NCI-H2107 (cell line): ENCODE results near the gene TRIB2.
A peak's percentile ranks its signal among the peaks of the same experiment; 100 is the strongest.

Experiments used
- DNase-seq: peaks from one replicate; lab custom pipeline; 2025; lab: John Stamatoyannopoulos, UW

Gene TRIB2

DNA sequence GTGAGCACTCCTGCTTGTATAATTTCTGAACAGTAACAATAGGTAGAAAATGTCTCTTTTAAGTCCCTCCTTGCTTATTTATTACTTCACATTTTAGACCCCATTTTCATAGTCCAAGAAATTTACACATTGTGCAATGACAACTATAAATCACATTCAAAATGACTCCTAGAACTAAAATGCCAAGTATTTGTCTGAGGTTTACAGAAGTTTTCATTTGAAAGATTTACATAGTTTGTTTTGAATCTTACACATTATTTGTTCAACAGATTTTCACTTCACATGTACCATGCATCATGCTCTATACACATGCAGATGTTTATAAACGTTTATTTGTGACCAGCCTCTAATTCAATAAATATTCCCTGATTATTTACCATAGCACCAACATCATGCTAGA is 15.7 kb upstream of the TRIB2 start:
- no peak for DNase-seq

- DNase-seq = no peak
Measured at GRCh38 chr2:12701786-12702167, 15.0 kb upstream of the TRIB2 start.

DNA sequence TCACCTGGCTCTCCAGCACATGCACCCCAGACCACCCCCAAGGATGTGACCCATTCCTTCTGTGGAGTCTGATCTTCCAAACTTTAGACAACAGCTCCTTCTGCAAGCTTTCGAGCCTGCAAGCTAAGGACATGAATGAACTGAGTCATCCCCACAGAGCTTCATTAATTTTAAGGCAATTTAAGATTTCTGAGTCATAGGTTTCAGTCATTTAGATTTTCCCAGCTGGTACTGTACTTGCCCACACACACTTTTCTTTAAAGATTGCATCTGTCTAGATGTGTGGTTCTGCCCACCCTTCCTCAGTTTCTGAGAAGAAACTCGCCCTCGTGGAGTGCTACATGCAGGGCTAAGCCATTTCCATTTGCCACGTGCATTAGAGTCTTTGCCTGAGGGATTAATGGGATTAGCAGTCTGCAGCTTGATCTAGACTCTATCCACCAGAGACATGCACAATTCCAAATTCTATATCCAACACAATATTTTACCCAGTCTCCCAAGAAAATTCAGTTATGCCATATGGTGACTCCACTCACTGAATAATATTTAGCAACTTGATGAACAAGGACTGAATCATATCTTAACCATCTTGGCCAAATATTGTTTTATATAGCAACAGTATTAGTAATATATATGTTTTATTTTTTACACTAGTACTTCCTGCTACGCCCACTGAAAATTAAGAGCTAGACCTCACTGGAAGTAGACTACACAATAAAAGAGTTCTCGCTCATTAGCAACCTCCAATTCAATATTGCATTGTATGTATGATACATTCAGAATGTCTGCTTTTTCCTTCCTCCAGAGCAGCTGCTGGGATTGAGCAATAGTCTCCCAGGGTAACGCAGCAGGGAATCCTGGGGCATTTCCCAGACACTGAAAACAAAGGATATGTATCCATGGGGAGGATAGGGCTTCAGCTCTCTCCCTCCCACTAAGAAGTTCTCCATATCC is 14.3 kb upstream of the TRIB2 start:
- peak; percentile 26 for DNase-seq

GRCh38 chr2:12704378-12704777 is 12.4 kb upstream of the TRIB2 start:
- DNase-seq = no peak

DNA sequence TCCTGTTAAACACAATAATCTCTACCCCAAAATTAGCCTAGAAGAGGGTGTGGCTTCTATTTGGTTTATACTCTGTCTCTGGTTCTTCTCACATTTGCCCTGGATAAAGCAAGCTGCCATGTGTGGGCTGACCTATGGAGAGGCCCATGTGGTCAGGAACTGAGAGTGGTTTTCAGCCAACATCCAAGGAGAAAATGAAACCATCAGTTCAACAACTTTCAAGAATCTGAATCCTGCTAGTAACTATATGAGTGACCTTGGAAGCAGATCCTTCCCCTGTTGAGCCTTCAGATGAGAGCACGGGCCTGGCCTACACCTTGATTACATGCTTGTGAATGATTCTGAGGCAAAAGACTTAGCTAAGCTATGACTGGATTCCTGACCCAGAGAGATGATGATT is 11.5 kb upstream of the TRIB2 start:
- no peak for DNase-seq

DNA sequence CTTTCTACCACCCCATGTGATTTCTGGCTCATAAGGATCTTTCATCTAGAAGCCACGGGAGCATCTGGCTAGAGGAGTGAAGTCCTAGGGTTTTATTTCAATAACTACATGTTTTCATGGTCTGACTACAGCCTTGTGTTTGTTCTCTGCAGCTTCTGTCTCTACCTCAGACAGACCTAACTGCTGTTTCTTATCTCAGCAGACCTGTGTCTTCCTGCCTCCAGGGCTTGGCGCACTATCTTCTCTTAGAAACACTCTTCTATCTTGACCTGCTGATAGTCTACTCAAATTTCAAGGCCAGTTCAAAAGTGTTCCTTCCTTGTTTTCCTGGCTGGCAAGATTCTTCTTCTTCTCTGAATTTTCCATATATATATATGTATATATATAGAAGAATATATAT is 11.0 kb upstream of the TRIB2 start:
- no peak for DNase-seq

DNA sequence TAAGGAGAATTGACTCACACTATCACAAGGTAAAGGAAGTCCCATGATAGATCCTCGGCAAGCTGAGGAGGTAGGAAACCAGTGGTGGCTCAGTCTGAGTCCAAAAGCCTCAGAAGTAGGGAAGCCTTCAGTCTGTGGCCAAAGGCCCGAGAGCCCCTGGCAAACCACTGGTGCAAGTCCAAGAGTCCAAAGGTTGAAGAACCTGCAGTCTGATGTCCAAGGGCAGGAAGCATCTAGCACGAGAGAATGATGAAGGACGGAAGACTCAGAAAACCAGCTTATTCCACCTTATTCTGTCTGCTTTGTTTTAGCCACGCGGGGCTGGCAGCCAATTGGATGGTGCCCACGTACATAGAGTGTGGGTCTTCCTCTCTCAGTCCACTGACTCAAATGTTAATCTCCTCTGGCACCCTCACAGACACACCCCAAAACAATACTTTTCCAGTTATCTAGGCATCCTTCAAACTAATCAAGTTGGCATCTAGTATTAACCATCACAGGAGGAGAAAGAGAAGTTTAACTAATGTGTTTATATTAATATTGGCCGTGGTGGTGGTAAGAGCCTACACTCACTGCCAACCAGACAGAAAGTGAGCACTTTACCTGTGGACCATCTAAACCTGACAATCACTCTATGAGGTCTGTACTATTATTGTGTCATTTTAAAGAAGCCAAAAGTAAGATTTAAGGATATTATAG is 8.1 kb upstream of the TRIB2 start:
- no peak for DNase-seq

DNA sequence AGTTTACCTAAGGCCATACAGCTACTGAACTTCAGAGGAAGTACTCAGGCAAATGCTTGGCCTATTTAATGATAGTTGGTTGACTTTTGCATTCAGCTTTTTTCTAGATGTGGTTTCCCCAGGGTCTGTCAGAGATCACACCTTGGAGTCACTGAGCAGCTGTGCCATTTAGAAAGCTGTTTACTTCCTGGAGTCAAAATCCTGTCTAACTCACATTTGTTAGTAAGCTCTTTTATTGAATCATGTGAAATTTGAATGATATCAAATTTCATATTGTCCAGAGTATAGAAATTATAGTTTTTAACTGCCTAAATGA is 7.6 kb upstream of the TRIB2 start:
- no peak for DNase-seq

DNA sequence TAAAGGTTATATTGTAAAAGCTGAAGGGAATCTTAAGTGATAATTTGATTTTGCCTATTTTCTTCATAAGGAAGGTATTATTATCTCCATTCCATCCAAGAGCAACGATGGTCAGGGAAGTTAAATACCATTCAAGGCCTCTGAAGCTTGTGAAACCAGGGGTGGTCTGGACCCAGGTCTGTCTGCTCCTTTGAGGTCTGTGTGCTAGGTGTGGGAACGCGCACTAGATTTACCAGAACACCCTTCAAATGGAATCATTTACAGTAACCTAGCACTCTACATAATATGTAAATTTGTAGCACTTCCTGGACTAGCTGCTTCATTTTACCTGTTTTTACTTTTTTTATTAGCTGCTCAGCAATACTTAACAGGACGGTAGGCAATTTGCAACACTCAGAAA is 6.4 kb upstream of the TRIB2 start:
- DNase-seq = no peak

- no peak for DNase-seq
Measured at GRCh38 chr2:12711339-12711738, 5.4 kb upstream of the TRIB2 start.

GRCh38 chr2:12712881-12713280 is 3.9 kb upstream of the TRIB2 start:
- DNase-seq = no peak

DNA sequence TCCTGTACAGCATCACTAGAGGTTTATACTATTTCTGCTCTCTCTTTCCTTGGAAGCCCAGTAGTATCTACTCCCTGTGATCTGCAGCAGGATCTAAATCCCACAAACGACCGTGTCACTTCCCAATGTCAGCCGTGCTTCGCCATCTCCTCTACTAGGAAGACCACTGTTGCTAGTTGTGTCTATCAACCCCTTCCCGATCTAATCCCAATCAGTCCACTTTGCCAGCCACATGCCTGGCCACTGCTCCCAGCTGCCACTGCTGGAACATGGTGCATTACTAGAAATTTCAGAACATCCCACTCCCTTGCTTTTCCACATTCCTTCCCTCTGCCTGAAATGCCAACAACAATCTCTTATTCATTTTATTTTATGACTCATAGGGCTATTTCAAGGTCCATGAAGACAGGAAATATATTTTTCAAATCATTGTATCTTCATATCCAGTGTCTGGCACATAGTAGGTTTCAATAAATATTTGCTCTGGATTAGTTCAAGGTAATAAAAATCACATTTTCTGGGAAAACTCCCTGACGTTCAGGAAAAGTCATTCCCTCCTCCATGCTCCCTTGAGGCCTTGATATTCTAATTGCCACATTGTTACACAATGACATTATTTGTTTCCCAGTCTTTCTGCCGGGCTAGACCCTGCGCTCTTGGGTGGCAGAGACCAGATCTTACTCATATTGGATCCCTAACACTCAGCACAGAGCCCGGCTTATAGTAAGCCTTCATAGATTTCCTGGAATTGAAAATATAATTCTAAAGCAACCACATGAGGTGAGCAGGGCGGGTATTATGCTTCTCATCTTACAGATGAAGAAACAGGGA is 2.1 kb upstream of the TRIB2 start:
- DNase-seq = no peak

GRCh38 chr2:12715258-12716031 is 1.3 kb upstream of the TRIB2 start:
- no peak for DNase-seq

DNA sequence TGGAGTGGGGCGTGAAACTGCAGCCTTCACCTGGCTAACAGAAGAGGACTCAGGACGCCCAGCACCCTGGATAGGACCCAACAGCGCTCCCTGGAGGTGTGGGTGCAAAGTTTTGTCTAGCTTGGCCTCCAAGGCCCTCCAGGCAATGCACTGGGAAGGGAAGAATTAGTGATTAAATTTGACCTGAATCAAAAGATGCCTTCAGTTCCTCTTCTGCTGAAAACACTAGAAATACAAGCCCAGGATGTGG is 779 bp upstream of the TRIB2 start:
- peak; percentile 35 for DNase-seq

GRCh38 chr2:12717191-12718014 is 667 bp downstream of the TRIB2 start:
- no peak for DNase-seq

- no peak for DNase-seq
Measured at GRCh38 chr2:12718015-12718671, 1.4 kb downstream of the TRIB2 start.

GRCh38 chr2:12718711-12719399 is 2.1 kb downstream of the TRIB2 start:
- no peak for DNase-seq

DNA sequence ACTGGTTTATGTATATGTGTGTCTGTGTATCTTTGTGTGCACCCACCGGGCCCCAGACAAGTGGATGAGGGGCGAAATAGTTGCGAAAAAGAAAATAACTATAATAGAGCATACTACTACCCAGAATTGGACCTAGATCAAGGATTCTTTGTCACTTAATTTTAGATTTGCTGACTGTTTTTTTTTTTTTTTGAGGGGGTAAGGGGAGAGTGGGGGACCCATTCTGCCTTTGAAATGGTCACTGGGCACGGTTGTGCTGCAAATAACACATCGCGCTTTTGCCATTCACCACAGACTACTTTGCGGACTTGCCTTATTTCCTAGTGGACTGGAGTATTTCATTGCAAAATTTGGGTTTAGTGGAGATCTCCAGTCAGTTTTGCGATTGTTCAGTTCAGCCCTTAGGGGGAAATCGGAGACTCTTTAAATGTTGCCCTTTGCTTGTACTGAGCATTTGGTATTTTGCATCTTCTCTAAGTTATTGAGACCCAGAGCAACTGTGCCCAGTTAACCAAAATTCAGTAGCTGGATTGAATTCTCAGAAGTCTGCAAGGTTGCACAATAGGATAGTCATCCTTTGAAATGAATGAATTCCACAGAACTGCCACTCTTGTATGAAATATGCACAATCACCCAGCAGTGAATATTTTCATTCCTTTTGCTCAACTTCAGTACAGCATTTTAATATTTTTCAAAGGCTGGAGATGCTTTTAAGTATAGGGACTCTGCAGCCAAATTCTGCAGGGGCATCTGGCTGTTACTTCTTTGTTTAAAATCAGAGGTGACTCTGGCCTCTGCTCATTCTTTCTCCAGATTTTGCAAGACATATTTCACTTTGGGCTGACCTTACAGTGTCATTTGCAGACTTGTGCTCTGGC is 2.9 kb downstream of the TRIB2 start:
- no peak for DNase-seq

GRCh38 chr2:12720278-12720620 is 3.5 kb downstream of the TRIB2 start:
- no peak for DNase-seq
